ENCODE measurements around the gene KCNE5. TPM values are rescaled to one million over a fixed set of nuclear protein-coding genes. Genes with fewer than 3 reads are reported as not detected.

Gene KCNE5, protein sequence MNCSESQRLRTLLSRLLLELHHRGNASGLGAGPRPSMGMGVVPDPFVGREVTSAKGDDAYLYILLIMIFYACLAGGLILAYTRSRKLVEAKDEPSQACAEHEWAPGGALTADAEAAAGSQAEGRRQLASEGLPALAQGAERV
- 1.4 and 2.0 TPM in 2 replicates for total RNA-seq

DNA sequence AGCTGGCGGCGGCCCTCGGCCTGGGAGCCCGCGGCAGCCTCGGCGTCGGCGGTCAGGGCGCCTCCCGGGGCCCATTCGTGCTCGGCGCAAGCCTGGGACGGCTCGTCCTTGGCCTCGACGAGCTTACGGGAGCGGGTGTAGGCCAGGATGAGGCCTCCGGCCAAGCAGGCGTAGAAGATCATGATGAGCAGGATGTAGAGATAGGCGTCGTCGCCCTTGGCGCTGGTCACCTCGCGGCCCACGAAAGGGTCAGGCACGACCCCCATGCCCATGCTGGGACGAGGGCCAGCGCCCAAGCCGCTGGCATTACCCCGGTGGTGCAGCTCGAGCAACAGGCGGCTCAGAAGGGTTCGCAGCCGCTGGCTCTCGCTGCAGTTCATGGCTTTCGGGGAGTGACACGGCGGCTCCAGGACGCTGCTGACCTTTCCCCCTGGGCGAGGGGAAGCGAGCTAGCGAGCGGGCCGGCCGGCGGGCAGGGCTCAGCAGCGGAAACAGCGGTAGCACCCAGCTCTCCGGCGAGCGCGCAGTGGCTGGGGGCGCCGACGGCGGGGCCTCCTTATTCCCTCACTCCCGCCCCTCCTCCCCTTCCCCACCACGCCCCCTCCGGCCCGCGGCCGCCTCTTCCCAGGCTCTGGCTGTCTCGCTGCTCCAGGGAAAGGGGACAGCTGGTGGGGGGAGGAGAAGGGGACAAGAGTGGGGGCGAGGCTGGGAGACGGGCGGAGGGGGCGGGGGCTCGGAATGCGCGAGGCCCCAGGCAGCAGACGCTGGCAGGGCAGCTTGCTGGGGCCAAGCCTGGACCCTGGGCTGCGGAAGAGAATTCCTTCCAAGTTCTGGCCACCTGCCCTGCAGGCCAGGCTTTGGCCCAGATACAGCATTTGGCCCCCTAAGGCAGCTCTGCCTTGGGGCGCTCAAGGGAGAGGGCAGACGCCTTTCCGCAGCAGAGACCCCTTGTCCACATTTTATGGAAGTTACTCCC is at the start of gene KCNE5:
KCNE5 (minus strand) TSS at position 532 of the 976 bp plus-strand sequence; CDS start at position 380, 152 bp downstream.

Small RNA genes within 50 kb of the gene (small RNA-seq; reads per million reads assigned to genes)
- gene AL118496.2, result not detected

Other genes with a start within 250 kb of the KCNE5 start
- gene GUCY2F, start 143.1 kb downstream of the KCNE5 start, total RNA-seq, result not detected in 2 replicates
- gene NXT2, start 88.3 kb downstream of the KCNE5 start, total RNA-seq, result 5.5 and 11.4 TPM in 2 replicates
- gene ACSL4, start 108.1 kb upstream of the KCNE5 start, total RNA-seq, result 32.6 and 62.1 TPM in 2 replicates

Measured in placental epithelial cell (primary cell).